H1 (cell line): ENCODE measurements around the gene TEX101. TPM values are rescaled to one million over a fixed set of nuclear protein-coding genes. Genes with fewer than 3 reads are reported as not detected.
"Not testable (repeated sequence)": the region's sequence is repeated elsewhere in the genome, so short reads cannot be mapped to it uniquely, and the experiment has no call there.

Source experiments
- CTCF ChIA-PET: fragments of 300-600 bp; sonication (Branson Sonifier 250); formaldehyde crosslinking; loops from one replicate; lab custom pipeline; 2021; ENCODE audit not compliant: partially characterized antibody; lab: Charles Lee
- POLR2A ChIA-PET: fragments of 300-600 bp; sonication (Branson Sonifier 250); formaldehyde crosslinking; loops from one replicate; lab custom pipeline; 2021; ENCODE audit warnings: inconsistent platforms; ENCODE audit not compliant: partially characterized antibody; lab: Charles Lee
- DNase-seq, 2 experiments: peaks; one replicate each; pipeline versions ENCODE4 v3.0.0 to v3.0.0-alpha.2; 2010 to 2022; ENCODE audit warnings: low spot score in 2 of 2, low read depth in 1 of 2, mixed read lengths in 1 of 2
- FAIRE-seq: peaks from 2 replicates; lab custom pipeline; 2011; peaks lifted over from hg19 to GRCh38; lab: Jason Lieb, UNC
- H2AFZ ChIP-seq: 2 replicates; pipeline ENCODE4 v1.8.1; 2012; ENCODE audit warnings: low read length, inconsistent platforms
- H2AK5ac ChIP-seq: 2 replicates; pipeline ENCODE4 v1.6.1; 2013; ENCODE audit warnings: low read depth, low read length
- H2BK120ac ChIP-seq: replicated peaks from 2 replicates; pipeline ENCODE3; 2013; ENCODE audit warnings: low read depth, low read length, inconsistent platforms
- H2BK12ac ChIP-seq: 2 replicates; pipeline ENCODE4 v1.6.1; 2013; ENCODE audit warnings: low read depth, low read length
- H2BK15ac ChIP-seq: 2 replicates; pipeline ENCODE4 v1.6.1; 2013; ENCODE audit warnings: low read length
- H2BK20ac ChIP-seq: 2 replicates; pipeline ENCODE4 v1.6.1; 2013; ENCODE audit warnings: low read length
- H2BK5ac ChIP-seq: 2 replicates; pipeline ENCODE4 v1.6.1; 2013; ENCODE audit warnings: low read depth, low read length
- H3K14ac ChIP-seq: 2 replicates; pipeline ENCODE4 v1.6.1; 2013; ENCODE audit warnings: inconsistent platforms; ENCODE audit not compliant: insufficient read length
- H3K18ac ChIP-seq: 2 replicates; pipeline ENCODE4 v1.6.1; 2013; ENCODE audit warnings: low read length; ENCODE audit errors: extremely low read depth
- H3K23ac ChIP-seq: 2 replicates; pipeline ENCODE4 v1.6.1; 2013; ENCODE audit warnings: inconsistent platforms; ENCODE audit not compliant: insufficient read length
- H3K23me2 ChIP-seq: 2 replicates; pipeline ENCODE4 v1.6.1; 2013; ENCODE audit warnings: low read depth, low read length
- H3K27ac ChIP-seq: 2 replicates; pipeline ENCODE4 v1.6.1; 2011; ENCODE audit warnings: low read depth, low read length, inconsistent platforms
- H3K27me3 ChIP-seq, 4 experiments: replicated peaks in 1 of 4; 1 replicate in 1 of 4; 2 replicates in 3 of 4; pipeline versions ENCODE4 v1.6.1 to v1.8.1; 2011 to 2013; ENCODE audit warnings: low read length in 3 of 4, mild to moderate bottlenecking in 3 of 4, inconsistent platforms in 2 of 4, mixed read lengths in 2 of 4, moderate library complexity in 1 of 4; ENCODE audit not compliant: control insufficient read depth in 3 of 4, insufficient read depth in 3 of 4; ENCODE audit errors: extremely low read depth in 1 of 4
- H3K36me3 ChIP-seq, 4 experiments: 2 replicates each; pipeline versions ENCODE4 v1.6.1 to v1.8.1; 2011 to 2013; ENCODE audit warnings: mild to moderate bottlenecking in 4 of 4, low read length in 3 of 4, moderate library complexity in 2 of 4, control low read depth in 1 of 4, inconsistent platforms in 1 of 4; ENCODE audit not compliant: insufficient read depth in 4 of 4, control insufficient read depth in 2 of 4
- H3K4ac ChIP-seq: replicated peaks from 2 replicates; pipeline ENCODE3; 2013; ENCODE audit warnings: low read length, low read depth, mixed read lengths, inconsistent platforms; ENCODE audit not compliant: insufficient read length
- H3K4me1 ChIP-seq, 4 experiments: replicated peaks in 1 of 4; 1 replicate in 1 of 4; 2 replicates in 3 of 4; pipeline versions ENCODE4 v1.6.1 to v1.8.1; 2011 to 2013; ENCODE audit warnings: low read length in 3 of 4, inconsistent platforms in 2 of 4, mixed read lengths in 1 of 4; ENCODE audit not compliant: insufficient read depth in 4 of 4, control insufficient read depth in 3 of 4
- H3K4me2 ChIP-seq, 2 experiments: 2 replicates each; pipeline versions ENCODE4 v1.6.1 to v1.8.1; 2011 to 2013; ENCODE audit warnings: low read depth in 2 of 2, low read length in 2 of 2, control low read depth in 1 of 2, inconsistent platforms in 1 of 2, mild to moderate bottlenecking in 1 of 2; ENCODE audit not compliant: insufficient read depth in 1 of 2
- H3K4me3 ChIP-seq, 4 experiments: fragments of 200-600, 300-600 bp in 1 of 4; sonication (generic), shearing (Covaris generic), sonication (Bioruptor Twin) in 1 of 4; 2 replicates each; pipeline versions ENCODE4 v1.5.1 to v1.8.1; 2011 to 2016; ENCODE audit warnings: low read length in 4 of 4, low read depth in 3 of 4, control low read depth in 2 of 4, inconsistent platforms in 2 of 4, mild to moderate bottlenecking in 2 of 4, mixed read lengths in 1 of 4, moderate library complexity in 1 of 4; ENCODE audit not compliant: insufficient read depth in 2 of 4; ENCODE audit errors: extremely low read depth in 1 of 4
- H3K56ac ChIP-seq: replicated peaks from 2 replicates; pipeline ENCODE3; 2013; ENCODE audit warnings: low read depth, mild to moderate bottlenecking, mixed read lengths, low read length, inconsistent platforms; ENCODE audit not compliant: insufficient read length
- H3K79me1 ChIP-seq: 2 replicates; pipeline ENCODE4 v1.6.1; 2013; ENCODE audit warnings: low read depth, low read length, control low read depth
- H3K79me2 ChIP-seq, 2 experiments: 2 replicates each; pipeline versions ENCODE4 v1.6.1 to v1.8.1; 2012 to 2013; ENCODE audit warnings: low read length in 2 of 2, mild to moderate bottlenecking in 2 of 2, inconsistent platforms in 1 of 2; ENCODE audit not compliant: insufficient read depth in 2 of 2, control insufficient read depth in 1 of 2
- H3K9ac ChIP-seq, 4 experiments: replicated peaks in 1 of 4; 1 replicate in 1 of 4; 2 replicates in 3 of 4; pipeline versions ENCODE4 v1.6.1 to v1.8.1; 2011 to 2013; ENCODE audit warnings: low read depth in 3 of 4, low read length in 3 of 4, control low read depth in 2 of 4, mild to moderate bottlenecking in 2 of 4, moderate library complexity in 2 of 4, inconsistent platforms in 1 of 4; ENCODE audit errors: extremely low read depth in 1 of 4
- H3K9me3 ChIP-seq, 2 experiments: 2 replicates each; pipeline versions ENCODE4 v1.6.1 to v1.8.1; 2012 to 2013; ENCODE audit warnings: mild to moderate bottlenecking in 2 of 2, moderate library complexity in 2 of 2, control low read depth in 1 of 2, inconsistent platforms in 1 of 2, low read depth in 1 of 2, low read length in 1 of 2, mixed read lengths in 1 of 2; ENCODE audit not compliant: insufficient read depth in 2 of 2
- H4K20me1 ChIP-seq, 2 experiments: replicated peaks in 1 of 2; 2 replicates each; pipeline versions ENCODE3 to v1.8.1; 2011 to 2013; ENCODE audit warnings: inconsistent platforms in 2 of 2, low read length in 2 of 2, mild to moderate bottlenecking in 1 of 2; ENCODE audit not compliant: insufficient read depth in 2 of 2, control insufficient read depth in 1 of 2
- H4K5ac ChIP-seq: 2 replicates; pipeline ENCODE4 v1.6.1; 2013; ENCODE audit warnings: low read length, low read depth, mixed read lengths, inconsistent platforms; ENCODE audit not compliant: insufficient read length
- H4K8ac ChIP-seq: 2 replicates; pipeline ENCODE4 v1.8.0; 2013; ENCODE audit warnings: mild to moderate bottlenecking, moderate library complexity, low read length, inconsistent platforms; ENCODE audit not compliant: insufficient read depth; ENCODE audit errors: extremely low read depth
- H4K91ac ChIP-seq: replicated peaks from 2 replicates; pipeline ENCODE3; 2013; ENCODE audit warnings: low read length, mixed read lengths, inconsistent platforms; ENCODE audit not compliant: insufficient read length
- WGBS, 2 experiments: shearing (Covaris generic) in 1 of 2; methylation state at CpG; one replicate each; pipeline versions ENCODE4 v1.1.6 to v1.1.7; 2013 to 2015; ENCODE audit warnings: low lambda C conversion rate in 2 of 2, mixed read lengths in 2 of 2, inconsistent platforms in 1 of 2, low coverage in 1 of 2, missing lambda C conversion rate in 1 of 2; ENCODE audit not compliant: insufficient replicate concordance in 2 of 2, insufficient coverage in 1 of 2, insufficient read length in 1 of 2; ENCODE audit errors: extremely low coverage in 1 of 2, missing lambda C conversion rate in 1 of 2; 5-methylcytosine and 5-hydroxymethylcytosine counted together
- polyA plus RNA-seq, 7 experiments: library from polyadenylated mRNA; depleted of rRNA in 3 of 7; stranded (reverse) in 5 of 7; unstranded in 2 of 7; fragments of >200 nt in 5 of 7; fragments of 200-250 nt in 2 of 7; gene quantifications; 1 replicate in 5 of 7; 2 replicates in 1 of 7; 4 replicates in 1 of 7; pipeline versions ENCODE4 v1.2.1 to v1.2.3, GENCODE V29; 2011 to 2013; ENCODE audit warnings: missing spikeins in 2 of 7, mixed read lengths in 2 of 7
- total RNA-seq: library from RNA; stranded (reverse); fragmentation: NEBNext Ultra II Directional; extraction: Animal tissue kit (Norgen Biotek cat#: 25700); gene quantifications from 2 replicates; pipeline ENCODE4 v1.2.1, GENCODE V29; 2021

The TEX101 gene
- total and polyA plus RNA-seq, 2 of the 8 experiments (the other 6 are each of a cell fraction or from before 2014, with no cell fraction given) = 0.12 TPM; not detected in 1

GRCh38 chr19:43382586-43383216 lies 32.0 kb upstream of the TEX101 start:
- H3K23ac ChIP-seq, H2BK120ac ChIP-seq, H2BK12ac ChIP-seq, H3K23me2 ChIP-seq, H2AK5ac ChIP-seq, H4K20me1 ChIP-seq, H3K4me2 ChIP-seq, H3K18ac ChIP-seq, H3K4ac ChIP-seq, H4K8ac ChIP-seq, H3K79me1 ChIP-seq, H2BK5ac ChIP-seq, H3K14ac ChIP-seq, H3K27me3 ChIP-seq, H3K27ac ChIP-seq, H2BK15ac ChIP-seq, H2AFZ ChIP-seq, H4K91ac ChIP-seq, H3K79me2 ChIP-seq, H4K5ac ChIP-seq, H3K9ac ChIP-seq, H2BK20ac ChIP-seq, H3K56ac ChIP-seq, H3K4me3 ChIP-seq, H3K9me3 ChIP-seq, CTCF ChIA-PET, H3K36me3 ChIP-seq, POLR2A ChIA-PET, H3K4me1 ChIP-seq, DNase-seq, FAIRE-seq: not testable (repeated sequence)
- 85% methylated on average over 7 of the region's 12 CpGs; no CpG with 5 or more reads in 1 of the 2 experiments for WGBS, 2 experiments

DNA sequence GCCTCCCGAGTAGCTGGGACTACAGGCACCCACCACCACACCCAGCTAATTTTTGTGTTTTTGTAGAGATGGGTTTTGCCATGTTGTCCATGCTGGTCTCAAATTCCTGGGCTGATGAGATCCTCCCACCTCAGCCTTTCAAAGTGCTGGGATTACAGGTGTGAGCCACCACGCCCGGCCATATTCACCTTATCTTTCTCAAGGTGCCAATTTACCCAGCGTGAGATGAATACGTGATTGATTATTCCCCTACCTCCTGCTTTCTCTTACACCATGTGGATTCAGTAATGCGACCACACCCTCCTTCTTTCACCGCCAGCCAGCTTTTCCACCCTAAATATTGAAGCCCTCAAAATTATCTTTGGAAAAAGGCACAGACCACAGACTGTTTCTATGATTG lies 31.4 kb upstream of the TEX101 start:
- H3K18ac ChIP-seq, H2BK12ac ChIP-seq, H3K9ac ChIP-seq, H3K79me1 ChIP-seq, DNase-seq, H3K9me3 ChIP-seq, H2BK120ac ChIP-seq, FAIRE-seq, H3K56ac ChIP-seq, H3K4me2 ChIP-seq, H4K5ac ChIP-seq, H2AFZ ChIP-seq, H4K20me1 ChIP-seq, H3K27me3 ChIP-seq, H3K4ac ChIP-seq, H3K4me1 ChIP-seq, H3K4me3 ChIP-seq, H3K23me2 ChIP-seq, H3K79me2 ChIP-seq, H2BK15ac ChIP-seq, H3K36me3 ChIP-seq, POLR2A ChIA-PET, H2BK20ac ChIP-seq, H4K8ac ChIP-seq, H4K91ac ChIP-seq, H3K27ac ChIP-seq, H2AK5ac ChIP-seq, H3K14ac ChIP-seq, H3K23ac ChIP-seq, H2BK5ac ChIP-seq: not testable (repeated sequence)
- CTCF ChIA-PET = interaction anchor here (0.6 kb wide), 1 partner anchor 36 kb away, joined by 3 read pairs; no protein-coding TSS in a partner anchor
- WGBS, 2 experiments = 89% methylated on average over 7 of the region's 7 CpGs; no CpG with 5 or more reads in 1 of the 2 experiments
